Measurements from ENCODE around the gene LRRC27.

- TF ChIP-seq, protein P1, sequence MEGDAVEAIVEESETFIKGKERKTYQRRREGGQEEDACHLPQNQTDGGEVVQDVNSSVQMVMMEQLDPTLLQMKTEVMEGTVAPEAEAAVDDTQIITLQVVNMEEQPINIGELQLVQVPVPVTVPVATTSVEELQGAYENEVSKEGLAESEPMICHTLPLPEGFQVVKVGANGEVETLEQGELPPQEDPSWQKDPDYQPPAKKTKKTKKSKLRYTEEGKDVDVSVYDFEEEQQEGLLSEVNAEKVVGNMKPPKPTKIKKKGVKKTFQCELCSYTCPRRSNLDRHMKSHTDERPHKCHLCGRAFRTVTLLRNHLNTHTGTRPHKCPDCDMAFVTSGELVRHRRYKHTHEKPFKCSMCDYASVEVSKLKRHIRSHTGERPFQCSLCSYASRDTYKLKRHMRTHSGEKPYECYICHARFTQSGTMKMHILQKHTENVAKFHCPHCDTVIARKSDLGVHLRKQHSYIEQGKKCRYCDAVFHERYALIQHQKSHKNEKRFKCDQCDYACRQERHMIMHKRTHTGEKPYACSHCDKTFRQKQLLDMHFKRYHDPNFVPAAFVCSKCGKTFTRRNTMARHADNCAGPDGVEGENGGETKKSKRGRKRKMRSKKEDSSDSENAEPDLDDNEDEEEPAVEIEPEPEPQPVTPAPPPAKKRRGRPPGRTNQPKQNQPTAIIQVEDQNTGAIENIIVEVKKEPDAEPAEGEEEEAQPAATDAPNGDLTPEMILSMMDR (conservative IDR thresholded peaks at IDR 0.05 in 1 of 2, IDR thresholded peaks at IDR 0.05 in 1 of 2; ENCODE audit: low read depth in 1 of 2, low read length in 2 of 2): no peak
- no peak for TF ChIP-seq EZH2 (IDR thresholded peaks at IDR 0.05; ENCODE audit: low read length, missing control alignments)
Measured at GRCh38 chr10:132289439-132289838, 42.6 kb upstream of the LRRC27 start.
